HepG2 (cell line): Measurements from ENCODE around the gene NUDT15. TPM values are rescaled to one million over a fixed set of nuclear protein-coding genes. Genes with fewer than 3 reads are reported as not detected.

Experiments
- ATAC-seq: fragments of 200-7000 bp; cut with Tn5 transposase; 3 replicates; pipeline ENCODE4 v1.9.1; 2020; ENCODE audit warnings: mild to moderate bottlenecking, moderate library complexity
- BruUV-seq: library from RNA; stranded (reverse); fragments of 400-500 nt; replicated peaks from 2 replicates; lab custom pipeline; 2021; lab: Mats Ljungman, UMichigan
- CTCF ChIA-PET: fragments of 300-600 bp; formaldehyde crosslinking; extraction: SDS; loops from one replicate; lab custom pipeline; 2021; ENCODE audit warnings: low total read pairs, inconsistent platforms, low intra/inter-chr PET ratio; lab: Yijun Ruan, JAX
- POLR2A ChIA-PET: fragments of 350-600 bp; sonication (Branson Sonifier 250); formaldehyde crosslinking; loops from one replicate; lab custom pipeline; 2020; ENCODE audit warnings: antibody characterized with exemption, inconsistent platforms; lab: Yijun Ruan, JAX
- DNase-seq: peaks from one replicate; pipeline ENCODE4 v3.0.0-alpha.2; 2015; ENCODE audit warnings: low spot score
- FAIRE-seq: peaks from 3 replicates; lab custom pipeline; 2011; peaks lifted over from hg19 to GRCh38; lab: Jason Lieb, UNC
- H2AFZ ChIP-seq: one replicate; pipeline ENCODE4 v1.6.1; 2011; ENCODE audit warnings: low read length, inconsistent platforms
- H3K27ac ChIP-seq: fragments of 300-600 bp; 3 replicates; pipeline ENCODE4 v1.8.0; 2011; ENCODE audit warnings: mixed run types, mild to moderate bottlenecking, mixed read lengths, low read length, inconsistent platforms; ENCODE audit not compliant: insufficient read depth; ENCODE audit errors: extremely low read length
- H3K27me3 ChIP-seq, 2 experiments: fragments of 200-600 bp in 1 of 2; 2 replicates in 1 of 2; 3 replicates in 1 of 2; pipeline versions ENCODE4 v1.6.0 to v1.8.0; 2011; ENCODE audit warnings: low read length in 2 of 2, mild to moderate bottlenecking in 2 of 2, moderate library complexity in 2 of 2, inconsistent platforms in 1 of 2; ENCODE audit not compliant: insufficient read depth in 2 of 2, control insufficient read depth in 1 of 2
- H3K36me3 ChIP-seq, 2 experiments: fragments of 200-600 bp in 1 of 2; replicated peaks in 1 of 2; 2 replicates in 1 of 2; 3 replicates in 1 of 2; pipeline versions ENCODE4 v1.5.1 to v1.8.0; 2011; ENCODE audit warnings: low read length in 2 of 2, inconsistent platforms in 1 of 2; ENCODE audit not compliant: insufficient read depth in 2 of 2, control insufficient read depth in 1 of 2
- H3K4me1 ChIP-seq: 2 replicates; pipeline ENCODE4 v1.5.1; 2012; ENCODE audit warnings: low read length, inconsistent platforms; ENCODE audit not compliant: insufficient read depth
- H3K4me2 ChIP-seq: 2 replicates; pipeline ENCODE4 v1.6.0; 2011; ENCODE audit warnings: low read depth, low read length, inconsistent platforms
- H3K4me3 ChIP-seq, 3 experiments: fragments of 200-600 bp in 1 of 3; sonication (generic), shearing (Covaris generic) in 1 of 3; replicated peaks in 1 of 3; 2 replicates each; pipeline ENCODE4 v1.5.1; 2011 to 2016; ENCODE audit warnings: low read length in 3 of 3, inconsistent platforms in 2 of 3, low read depth in 2 of 3, mild to moderate bottlenecking in 2 of 3, control low read depth in 1 of 3, mixed read lengths in 1 of 3; ENCODE audit not compliant: insufficient read depth in 1 of 3
- H3K79me2 ChIP-seq: one replicate; pipeline ENCODE4 v1.6.1; 2011; ENCODE audit warnings: low read length, inconsistent platforms; ENCODE audit not compliant: insufficient read depth
- H3K9ac ChIP-seq: 2 replicates; pipeline ENCODE4 v1.6.0; 2011; ENCODE audit warnings: mild to moderate bottlenecking, low read depth, low read length, inconsistent platforms; ENCODE audit not compliant: insufficient read depth
- H3K9me3 ChIP-seq: 2 replicates; pipeline ENCODE4 v1.5.1; 2012; ENCODE audit warnings: mild to moderate bottlenecking, low read length
- H4K20me1 ChIP-seq: 2 replicates; pipeline ENCODE4 v1.6.0; 2011; ENCODE audit warnings: inconsistent platforms, mild to moderate bottlenecking, low read length, moderate library complexity; ENCODE audit not compliant: insufficient read depth
- DPF2 ChIP-seq: sonication (generic); formaldehyde crosslinking; IDR thresholded peaks from 2 replicates; pipeline ENCODE4 v1.4.0; 2020; ENCODE audit warnings: mild to moderate bottlenecking, low read depth, missing genetic modification reagents, borderline replicate concordance
- HNF4A ChIP-seq: sonication (generic); formaldehyde crosslinking; IDR thresholded peaks from 2 replicates; pipeline ENCODE4 v1.4.0; 2020; ENCODE audit warnings: missing genetic modification reagents
- MAFF ChIP-seq: IDR thresholded peaks from 2 replicates; pipeline ENCODE4 v1.6.1; 2011; ENCODE audit warnings: low read depth, low read length, improper control_type of control experiment
- MAFK ChIP-seq, 2 experiments: IDR thresholded peaks in 1 of 2; conservative IDR thresholded peaks in 1 of 2; 2 replicates each; pipeline ENCODE4 v1.6.1; 2011; ENCODE audit warnings: improper control_type of control experiment in 2 of 2, low read length in 2 of 2
- RNF219 ChIP-seq: sonication (generic); formaldehyde crosslinking; IDR thresholded peaks from 2 replicates; pipeline ENCODE4 v1.5.0; 2020; ENCODE audit warnings: mild to moderate bottlenecking, missing genetic modification reagents
- SP140L ChIP-seq: sonication (generic); formaldehyde crosslinking; IDR thresholded peaks from 2 replicates; pipeline ENCODE4 v1.4.0; 2020; ENCODE audit warnings: missing genetic modification reagents, borderline replicate concordance
- THYN1 ChIP-seq: sonication (generic); formaldehyde crosslinking; IDR thresholded peaks from 2 replicates; pipeline ENCODE4 v1.8.1; 2023; ENCODE audit warnings: low read depth, mild to moderate bottlenecking, moderate library complexity, missing genetic modification reagents, borderline replicate concordance
- ZNF414 ChIP-seq: sonication (generic); formaldehyde crosslinking; IDR thresholded peaks from 2 replicates; pipeline ENCODE4 v1.5.0; 2020; ENCODE audit warnings: missing genetic modification reagents
- in situ Hi-C: cut with HindIII; loops from 2 replicates; pipeline ENCODE4 v1.10.0; 2017; ENCODE audit warnings: low pct_unique_long_range_greater_than_20kb; ENCODE audit not compliant: extremely low pct_ligation_motif_present
- intact Hi-C: fragments of 100-400 bp; cut with micrococcal nuclease; formaldehyde crosslinking; loops from one replicate; pipeline ENCODE4 v1.10.0; 2022; ENCODE audit not compliant: unreplicated experiment
- polyA plus RNA-seq, 8 experiments: library from polyadenylated mRNA; depleted of rRNA in 3 of 8; stranded (reverse) in 7 of 8; unstranded in 1 of 8; fragments of >200 nt; fragmentation: Illumina TruSeq in 4 of 8; extraction: Trizol in 4 of 8; gene quantifications; 2 replicates each; pipeline versions ENCODE4 v1.2.1 to v1.2.3, GENCODE V29; 2011 to 2016; ENCODE audit warnings: low read depth in 4 of 8, missing spikeins in 1 of 8, mixed read lengths in 1 of 8; ENCODE audit not compliant: insufficient read depth in 1 of 8
- total RNA-seq, 5 experiments: library from RNA; depleted of rRNA; stranded (reverse); fragments of >200 nt; fragmentation: Illumina TruSeq; extraction: Trizol; gene quantifications; 2 replicates each; pipeline ENCODE4 v1.2.3, GENCODE V29; 2016; ENCODE audit warnings: low read depth in 1 of 5
- TF ChIP-seq, protein P1 (sequence below): sonication (generic); formaldehyde crosslinking; IDR thresholded peaks from 2 replicates; pipeline ENCODE4 v1.5.0; 2020; ENCODE audit warnings: mild to moderate bottlenecking, missing genetic modification reagents, moderate library complexity

Gene NUDT15
- total and polyA plus RNA-seq, 2 of the 13 experiments (the other 11 are each of a cell fraction or from before 2014, with no cell fraction given), result 21.3 to 47.3 TPM

DNA sequence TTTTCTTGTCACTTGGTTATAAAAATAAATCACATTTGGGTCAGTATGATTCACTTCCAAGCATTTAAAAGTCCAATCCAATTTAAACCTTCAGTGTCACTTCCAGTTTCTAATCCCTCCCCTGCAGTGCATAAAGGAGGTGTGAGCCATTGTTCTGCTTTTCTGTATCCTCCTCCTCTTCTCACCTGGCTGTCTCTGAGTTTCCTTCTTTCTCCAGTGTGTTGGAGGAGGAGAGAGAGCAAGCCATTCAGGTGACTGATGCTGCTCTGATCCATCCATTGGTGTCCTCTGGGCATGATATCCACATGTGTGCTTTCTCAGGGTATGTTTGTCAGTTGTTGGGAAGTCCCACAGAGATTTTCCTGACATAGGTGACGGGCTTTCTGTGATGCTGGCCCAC is 1.2 kb downstream of the NUDT15 start (continued):
- TF ChIP-seq RNF219 (CRISPR knock-in tag) (no peak), DPF2 (CRISPR knock-in tag) (no peak)
- TF ChIP-seq, protein P1, sequence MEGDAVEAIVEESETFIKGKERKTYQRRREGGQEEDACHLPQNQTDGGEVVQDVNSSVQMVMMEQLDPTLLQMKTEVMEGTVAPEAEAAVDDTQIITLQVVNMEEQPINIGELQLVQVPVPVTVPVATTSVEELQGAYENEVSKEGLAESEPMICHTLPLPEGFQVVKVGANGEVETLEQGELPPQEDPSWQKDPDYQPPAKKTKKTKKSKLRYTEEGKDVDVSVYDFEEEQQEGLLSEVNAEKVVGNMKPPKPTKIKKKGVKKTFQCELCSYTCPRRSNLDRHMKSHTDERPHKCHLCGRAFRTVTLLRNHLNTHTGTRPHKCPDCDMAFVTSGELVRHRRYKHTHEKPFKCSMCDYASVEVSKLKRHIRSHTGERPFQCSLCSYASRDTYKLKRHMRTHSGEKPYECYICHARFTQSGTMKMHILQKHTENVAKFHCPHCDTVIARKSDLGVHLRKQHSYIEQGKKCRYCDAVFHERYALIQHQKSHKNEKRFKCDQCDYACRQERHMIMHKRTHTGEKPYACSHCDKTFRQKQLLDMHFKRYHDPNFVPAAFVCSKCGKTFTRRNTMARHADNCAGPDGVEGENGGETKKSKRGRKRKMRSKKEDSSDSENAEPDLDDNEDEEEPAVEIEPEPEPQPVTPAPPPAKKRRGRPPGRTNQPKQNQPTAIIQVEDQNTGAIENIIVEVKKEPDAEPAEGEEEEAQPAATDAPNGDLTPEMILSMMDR (CRISPR knock-in tag), result no peak

- Histone ChIP-seq H3K4me2 (no peak overlapping the region), H3K9ac (no peak overlapping the region), H3K4me3 (no peak overlapping the region), H3K79me2 (peaks cover 17% of the 10 kb centered on the region), H3K36me3 (peaks cover 0 to 14% of the 10 kb centered on the region in 2 experiments; a peak in 3 of 5 replicates), H3K9me3 (no peaks in the 10 kb centered on the region), H3K27ac (no peak overlapping the region), H3K4me1 (peaks cover 39% of the 10 kb centered on the region), H2AFZ (no peak overlapping the region), H3K27me3 (no peaks in the 10 kb centered on the region; a peak in 1 of 5 replicates), H4K20me1 (no peaks in the 10 kb centered on the region)
- FAIRE-seq (no peak), ATAC-seq (no peak), DNase-seq (no peak)
- in situ Hi-C loops, result no loop called here
- CTCF ChIA-PET, result no interaction called here
- BruUV-seq, result no TSS peak
- intact Hi-C loops, result loop anchor here (5.0 kb wide), 1 partner anchor 1068 kb away; no protein-coding TSS in a partner anchor
- POLR2A ChIA-PET, result interaction anchor here (1.1 kb wide), 1 partner anchor 39 kb away, joined by 5 read pairs; the partner anchor contains the start of gene SUCLA2
- TF ChIP-seq SP140L (CRISPR knock-in tag) (no peak), HNF4A (CRISPR knock-in tag) (peak; percentile 33; the same call in 1 of the 2 replicates), MAFF (peak; percentile 54), THYN1 (CRISPR knock-in tag) (no peak), ZNF414 (CRISPR knock-in tag) (no peak), MAFK (conservative IDR thresholded peaks at IDR 0.05 in 1 of 2, IDR thresholded peaks at IDR 0.05 in 1 of 2; ENCODE audit: low read length in 2 of 2) (peak; percentile 67 to 69)
Observed at GRCh38 chr13:48040049-48040448, 2.5 kb downstream of the NUDT15 start.
